DMS53 treated with DMSO at 0.1 percent for 48 hours (cell line): ENCODE results near the gene BCL2.
A peak's percentile ranks its signal among the peaks of the same experiment; 100 is the strongest.
"Not testable (repeated sequence)": the region's sequence is repeated elsewhere in the genome, so short reads cannot be mapped to it uniquely, and the experiment has no call there.

ENCODE experiments used
- DNase-seq: peaks from one replicate; lab custom pipeline; 2025; ENCODE audit not compliant: unreplicated experiment; lab: John Stamatoyannopoulos, UW

BCL2 gene

DNA sequence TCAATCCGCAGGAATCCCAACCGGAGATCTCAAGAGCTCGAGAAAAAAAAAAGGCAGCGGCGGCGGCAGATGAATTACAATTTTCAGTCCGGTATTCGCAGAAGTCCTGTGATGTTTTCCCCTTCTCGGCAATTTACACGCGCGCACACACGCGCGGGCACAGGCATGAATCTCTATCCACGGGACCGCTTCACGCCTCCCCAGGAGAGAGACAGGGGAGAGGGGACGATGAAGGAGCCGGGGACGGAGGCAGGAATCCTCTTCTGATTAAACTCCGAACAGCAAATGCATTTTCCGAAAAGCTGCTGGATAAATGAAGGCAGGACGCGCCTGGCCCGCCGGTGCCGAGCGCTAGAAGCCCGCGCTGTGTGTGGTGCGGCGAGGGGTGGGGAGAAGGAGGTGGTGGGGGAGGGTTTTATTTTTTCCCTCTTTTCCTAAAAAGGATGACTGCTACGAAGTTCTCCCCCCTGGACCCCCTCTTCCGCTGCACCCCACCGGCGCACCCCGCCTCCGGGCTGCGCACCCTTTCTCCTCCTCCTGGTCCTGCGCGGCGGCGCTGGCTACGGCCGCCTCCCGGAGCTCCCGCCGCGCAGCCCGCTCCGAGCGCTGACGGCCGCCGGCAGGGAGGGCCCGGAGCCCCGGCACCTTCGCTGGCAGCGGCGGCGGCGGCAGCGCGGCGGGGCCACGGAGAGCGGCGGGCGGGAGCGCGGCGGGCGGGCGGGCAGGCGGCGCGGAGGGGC is at the start of gene BCL2:
TSS of gene BCL2 (minus strand) at position 387 of the 740 bp plus-strand sequence.
- peak; percentile 58 for DNase-seq

- no peak for DNase-seq
These were observed 49.0 kb upstream of the BCL2 start for GRCh38 chr18:63368611-63369010.

GRCh38 chr18:63367053-63367953 is 47.7 kb upstream of the BCL2 start, which contains the start of gene KDSR:
Gene KDSR, minus strand, starts transcription at chr18:63367206. Its CDS starts 88 bp downstream, at chr18:63367118.
- peak; percentile 99 for DNase-seq

GRCh38 chr18:63366213-63367052 is 46.9 kb upstream of the BCL2 start:
- DNase-seq, result peak; percentile 85

- no peak for DNase-seq
These were observed 46.3 kb upstream of the BCL2 start for GRCh38 chr18:63365876-63366212.

DNA sequence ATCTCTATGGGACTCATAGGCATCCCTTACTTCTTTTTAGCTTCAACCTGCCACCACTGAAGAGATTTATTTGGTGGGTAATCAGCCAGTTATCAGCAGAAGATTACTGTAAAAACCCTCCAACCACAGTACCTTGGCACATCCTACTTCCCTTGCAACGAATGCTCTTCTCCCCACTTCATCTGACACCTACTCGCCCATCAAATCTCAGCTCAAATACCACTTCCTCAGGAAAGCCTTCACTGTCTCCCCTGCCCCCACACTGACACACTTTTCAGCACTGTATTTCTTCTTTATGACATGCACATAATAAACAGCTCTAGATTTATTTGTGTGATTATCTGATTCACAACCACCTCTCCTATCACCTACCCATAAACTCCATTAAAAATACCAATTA is 44.4 kb upstream of the BCL2 start:
- DNase-seq, result no peak

DNA sequence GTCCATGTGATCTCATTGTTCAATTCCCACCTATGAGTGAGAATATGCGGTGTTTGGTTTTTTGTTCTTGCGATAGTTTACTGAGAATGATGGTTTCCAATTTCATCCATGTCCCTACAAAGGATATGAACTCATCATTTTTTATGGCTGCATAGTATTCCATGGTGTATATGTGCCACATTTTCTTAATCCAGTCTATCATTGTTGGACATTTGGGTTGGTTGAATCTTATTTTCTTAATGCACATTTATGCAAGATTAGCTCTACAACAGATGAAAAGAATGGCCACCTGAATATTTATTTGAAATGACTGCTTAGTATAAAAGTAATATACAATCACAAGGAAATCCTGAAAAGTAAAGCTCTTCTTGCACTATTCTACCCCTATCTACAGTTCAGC is 43.9 kb upstream of the BCL2 start:
- not testable (repeated sequence) for DNase-seq

GRCh38 chr18:63356272-63356896 is 36.8 kb upstream of the BCL2 start:
- no peak for DNase-seq

DNA sequence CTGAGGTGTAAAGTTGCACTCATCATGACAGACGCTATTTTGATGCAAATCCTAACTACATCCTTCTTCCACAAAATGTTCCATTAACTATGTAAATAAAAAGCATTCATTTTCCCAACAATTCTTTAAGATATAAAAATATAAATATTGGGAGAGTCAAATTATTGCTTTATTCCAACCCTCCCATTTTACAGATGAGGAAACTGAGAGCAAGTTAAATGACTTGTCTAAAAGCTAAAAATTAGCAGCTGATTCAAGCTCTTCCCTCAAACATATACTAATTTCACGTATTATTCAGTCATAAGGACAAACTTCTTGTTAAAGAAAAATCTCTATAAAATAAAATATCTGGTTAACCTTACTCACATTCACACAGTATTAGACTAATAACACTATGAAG is 30.7 kb upstream of the BCL2 start:
- no peak for DNase-seq

- DNase-seq, result no peak
These were observed 29.1 kb upstream of the BCL2 start for GRCh38 chr18:63348508-63349136.

- DNase-seq, result no peak
These were observed 27.1 kb upstream of the BCL2 start for GRCh38 chr18:63346480-63347183.

- no peak for DNase-seq
These were observed 26.5 kb upstream of the BCL2 start for GRCh38 chr18:63346031-63346430.

DNA sequence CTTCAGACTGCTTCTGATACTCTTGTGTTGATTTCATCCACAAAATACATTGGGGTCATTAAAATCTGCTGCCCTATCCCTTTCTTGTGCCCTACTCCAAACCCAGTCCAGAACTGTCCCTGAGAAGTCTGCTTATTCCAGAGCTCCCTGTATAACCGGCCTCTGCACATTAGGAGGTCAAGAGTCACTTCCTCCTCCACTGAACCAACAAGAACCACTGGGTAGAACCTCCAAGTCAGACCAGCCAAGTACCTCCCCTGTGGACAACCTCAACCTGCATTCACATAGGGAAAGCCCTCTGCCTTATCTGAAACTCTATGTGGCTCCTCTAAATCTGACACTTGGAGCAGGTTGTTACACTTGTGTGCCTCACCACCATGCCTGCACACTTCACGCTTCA is 25.3 kb upstream of the BCL2 start:
- DNase-seq, result no peak

DNA sequence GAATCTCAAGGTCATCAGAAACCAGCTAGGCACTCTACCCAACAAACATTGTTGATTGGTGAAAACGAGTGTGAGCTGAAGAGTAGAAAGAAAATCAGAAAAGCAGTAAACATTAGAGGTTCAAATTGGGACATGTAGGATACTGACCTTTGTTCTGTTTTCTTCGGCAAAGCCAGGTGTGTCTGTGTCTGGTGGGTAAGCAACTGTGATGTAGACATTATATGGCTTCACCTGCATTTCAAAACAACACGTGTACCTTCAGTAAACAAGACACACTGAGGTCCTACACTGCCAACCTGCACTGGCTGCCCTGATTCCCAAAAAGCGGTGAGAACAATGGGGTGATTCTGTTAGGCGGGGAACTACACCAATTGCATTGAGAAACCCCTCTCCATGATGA is 24.7 kb upstream of the BCL2 start:
- DNase-seq, result no peak

GRCh38 chr18:63342206-63342605 is 22.6 kb upstream of the BCL2 start:
- peak; percentile 40 for DNase-seq

GRCh38 chr18:63339920-63340484 is 20.4 kb upstream of the BCL2 start:
- DNase-seq, result peak; percentile 43

DNA sequence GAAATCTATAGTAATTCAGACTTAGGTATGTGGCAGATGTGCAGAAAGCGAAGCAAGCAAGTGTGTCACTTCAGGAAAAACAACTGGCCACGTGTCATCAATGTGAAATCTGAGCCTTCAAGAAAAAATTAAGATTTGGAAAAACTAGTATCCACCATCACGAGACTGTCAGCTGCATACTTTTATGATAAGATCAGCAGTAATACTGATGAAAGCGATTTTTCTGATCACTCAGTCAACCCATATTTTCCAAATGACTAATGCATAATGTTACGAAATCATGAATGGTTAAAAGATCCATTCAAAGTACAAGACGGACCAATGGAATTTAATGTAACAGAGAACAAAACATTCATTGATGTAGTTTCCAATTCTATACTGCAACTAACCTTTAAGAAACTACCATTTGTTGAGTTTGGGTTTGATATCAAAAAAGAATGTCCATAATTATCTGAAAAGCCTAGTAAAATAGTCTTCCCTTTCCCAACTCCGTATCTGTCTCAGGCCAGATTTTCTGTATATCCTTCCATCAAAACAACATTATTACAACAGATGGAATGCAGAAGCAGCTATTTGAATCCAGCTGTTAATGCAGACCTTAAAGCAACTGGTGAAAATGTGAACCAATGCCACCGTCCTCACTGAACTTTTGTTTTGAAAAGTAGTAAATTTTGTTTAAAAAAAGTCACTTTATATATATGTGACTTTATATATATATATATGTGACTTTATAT is 17.0 kb upstream of the BCL2 start:
- no peak for DNase-seq

DNA sequence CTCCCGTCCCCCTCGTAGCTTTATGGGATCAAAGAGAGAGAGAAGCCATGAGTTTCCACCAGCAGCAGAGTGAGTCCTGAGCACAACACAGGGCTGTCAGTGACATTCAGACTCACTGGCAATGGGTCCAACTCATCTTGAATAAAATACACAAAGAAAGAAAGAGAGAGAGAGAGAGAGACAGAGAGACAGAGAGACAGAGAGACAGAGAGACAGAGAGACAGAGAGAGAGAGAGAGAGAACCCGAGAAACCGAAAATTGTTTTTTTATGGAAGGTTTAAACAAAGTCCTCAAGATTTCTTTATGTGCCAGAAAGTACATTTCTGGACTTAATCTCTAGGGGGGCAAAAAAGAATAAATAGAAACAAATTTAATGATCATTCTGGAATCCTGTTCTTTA is 11.5 kb upstream of the BCL2 start:
- DNase-seq, result no peak
